Activated CD8-positive, alpha-beta T cell treated with anti-CD3 and anti-CD28 coated beads for 36 hours (primary cell): ENCODE measurements around the gene KCNK18. TPM values are rescaled to one million over a fixed set of nuclear protein-coding genes. Genes with fewer than 3 reads are reported as not detected.

ENCODE experiments used
- ATAC-seq: fragments of 200-7000 bp; cut with Tn5 transposase; one replicate; pipeline ENCODE4 v1.10.0; 2021; ENCODE audit warnings: mild to moderate bottlenecking, moderate library complexity
- CTCF ChIA-PET: fragments of 350-600 bp; sonication (Branson Sonifier 250); formaldehyde crosslinking; loops from one replicate; lab custom pipeline; 2021; ENCODE audit warnings: antibody characterized with exemption; lab: Charles Lee
- POLR2A ChIA-PET: fragments of 350-600 bp; sonication (Branson Sonifier 250); formaldehyde crosslinking; loops from one replicate; lab custom pipeline; 2021; ENCODE audit warnings: antibody characterized with exemption; lab: Charles Lee
- DNase-seq: peaks from one replicate; pipeline ENCODE4 v3.0.0-alpha.2; 2020
- H3K27ac Mint-ChIP-seq: one replicate; pipeline ENCODE4 v1.8.0; 2021; ENCODE audit warnings: mild to moderate bottlenecking, mixed read lengths
- H3K27me3 Mint-ChIP-seq: one replicate; pipeline ENCODE4 v1.8.0; 2021; ENCODE audit warnings: mixed read lengths
- H3K36me3 Mint-ChIP-seq: one replicate; pipeline ENCODE4 v1.8.0; 2021; ENCODE audit warnings: low read depth, mixed read lengths
- H3K4me1 Mint-ChIP-seq: one replicate; pipeline ENCODE4 v1.8.0; 2021; ENCODE audit warnings: low read depth, mixed read lengths
- H3K4me3 Mint-ChIP-seq: one replicate; pipeline ENCODE4 v1.8.0; 2021; ENCODE audit warnings: mild to moderate bottlenecking, moderate library complexity, mixed read lengths
- H3K9me3 Mint-ChIP-seq: one replicate; pipeline ENCODE4 v1.8.0; 2021; ENCODE audit warnings: mixed read lengths
- intact Hi-C: fragments of 100-400 bp; cut with micrococcal nuclease; formaldehyde crosslinking; loops from one replicate; pipeline ENCODE4 v1.10.0; 2022
- microRNA-seq: library from miRNA; unstranded; fragments of <30 nt; microRNA quantifications from one replicate; pipeline ENCODE4 v1.2.0, GENCODE V29; 2022; ENCODE audit warnings: borderline microRNAs expressed, borderline replicate concordance
- total RNA-seq, 2 experiments: library from RNA; stranded (reverse); gene quantifications; one replicate each; pipeline ENCODE4 v1.2.3, GENCODE V29; 2021
- TF ChIP-seq, protein P1 (sequence below): fragments of 200-600 bp; IDR thresholded peaks from one replicate; pipeline ENCODE4 v1.8.0; 2022; ENCODE audit warnings: antibody characterized with exemption, mild to moderate bottlenecking

KCNK18 gene
- total RNA-seq, 2 experiments from 2014 or later: not detected

DNA sequence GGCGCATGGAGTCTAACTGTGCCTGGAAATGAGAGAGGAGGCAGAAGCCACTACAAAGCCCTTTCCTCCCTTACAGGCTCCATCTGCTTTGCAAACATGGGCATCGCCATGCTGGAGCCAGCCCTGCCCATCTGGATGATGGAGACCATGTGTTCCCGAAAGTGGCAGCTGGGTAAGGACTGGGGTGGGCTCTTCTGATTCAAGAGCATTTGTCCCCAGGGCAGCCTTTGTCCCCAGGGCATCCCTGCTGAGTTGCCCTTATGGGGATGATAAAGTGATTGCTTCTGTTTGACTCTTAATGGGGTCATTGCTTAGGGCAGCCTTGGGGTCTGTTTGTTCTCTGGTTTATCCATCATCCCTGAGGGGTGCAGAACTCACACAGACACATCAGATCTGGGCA, 60.4 kb downstream of the KCNK18 start:
- ChIA-PET CTCF (no interaction called here), POLR2A (no interaction called here)
- DNase-seq (no peak), ATAC-seq (no peak)
- H3K9me3 Mint-ChIP-seq: no peaks in the 10 kb centered on the region
- no peaks in the 10 kb centered on the region for H3K36me3 Mint-ChIP-seq
- H3K27ac Mint-ChIP-seq: no peak overlapping the region
- H3K27me3 Mint-ChIP-seq: peaks cover 13% of the 10 kb centered on the region
- intact Hi-C loops: no loop called here
- H3K4me3 Mint-ChIP-seq: no peak overlapping the region
- H3K4me1 Mint-ChIP-seq: peaks cover 11% of the 10 kb centered on the region
- TF ChIP-seq, protein P1, sequence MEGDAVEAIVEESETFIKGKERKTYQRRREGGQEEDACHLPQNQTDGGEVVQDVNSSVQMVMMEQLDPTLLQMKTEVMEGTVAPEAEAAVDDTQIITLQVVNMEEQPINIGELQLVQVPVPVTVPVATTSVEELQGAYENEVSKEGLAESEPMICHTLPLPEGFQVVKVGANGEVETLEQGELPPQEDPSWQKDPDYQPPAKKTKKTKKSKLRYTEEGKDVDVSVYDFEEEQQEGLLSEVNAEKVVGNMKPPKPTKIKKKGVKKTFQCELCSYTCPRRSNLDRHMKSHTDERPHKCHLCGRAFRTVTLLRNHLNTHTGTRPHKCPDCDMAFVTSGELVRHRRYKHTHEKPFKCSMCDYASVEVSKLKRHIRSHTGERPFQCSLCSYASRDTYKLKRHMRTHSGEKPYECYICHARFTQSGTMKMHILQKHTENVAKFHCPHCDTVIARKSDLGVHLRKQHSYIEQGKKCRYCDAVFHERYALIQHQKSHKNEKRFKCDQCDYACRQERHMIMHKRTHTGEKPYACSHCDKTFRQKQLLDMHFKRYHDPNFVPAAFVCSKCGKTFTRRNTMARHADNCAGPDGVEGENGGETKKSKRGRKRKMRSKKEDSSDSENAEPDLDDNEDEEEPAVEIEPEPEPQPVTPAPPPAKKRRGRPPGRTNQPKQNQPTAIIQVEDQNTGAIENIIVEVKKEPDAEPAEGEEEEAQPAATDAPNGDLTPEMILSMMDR: no peak

- DNase-seq (no peak), ATAC-seq (no peak)
- Mint-ChIP-seq H3K4me1 (peaks cover 11% of the 10 kb centered on the region), H3K4me3 (no peak overlapping the region), H3K27me3 (peaks cover 13% of the 10 kb centered on the region), H3K9me3 (no peaks in the 10 kb centered on the region), H3K27ac (no peak overlapping the region), H3K36me3 (no peaks in the 10 kb centered on the region)
- ChIA-PET CTCF (no interaction called here), POLR2A (no interaction called here)
- TF ChIP-seq, protein P1: no peak
- intact Hi-C loops: no loop called here
Observed at GRCh38 chr10:117259279-117259678, 62.0 kb downstream of the KCNK18 start.

Small RNAs within 50 kb of the gene (microRNA-seq; reads per million reads assigned to microRNA genes)
- not detected for gene MIR3663

Other genes starting within 250 kb of the KCNK18 start
- gene SHTN1, start 192.3 kb upstream of the KCNK18 start, total RNA-seq: not detected
- gene VAX1, start 59.2 kb upstream of the KCNK18 start, total RNA-seq: not detected
- gene SLC18A2, start 43.6 kb downstream of the KCNK18 start, total RNA-seq: under 1 TPM in 1 of 2 experiments, not detected in 1; 0.14 TPM
- gene PDZD8, start 178.0 kb downstream of the KCNK18 start, total RNA-seq: 10 to 100 TPM; 15.5 to 16.2 TPM